Neural cell (in vitro differentiated cells): Measurements from ENCODE around the gene TSNAX.

Experiments
- CTCF ChIP-seq: fragments of 450-650 bp; IDR thresholded peaks from 2 replicates; pipeline ENCODE4 v1.5.1; 2014; ENCODE audit warnings: antibody characterized with exemption, mild to moderate bottlenecking, moderate library complexity; ENCODE audit not compliant: poor library complexity, severe bottlenecking
- RAD21 ChIP-seq: fragments of 450-650 bp; conservative IDR thresholded peaks from 2 replicates; pipeline ENCODE4 v1.6.1; 2014; ENCODE audit warnings: antibody characterized with exemption, mild to moderate bottlenecking, moderate library complexity
- SMC3 ChIP-seq: fragments of 450-650 bp; conservative IDR thresholded peaks from 2 replicates; pipeline ENCODE4 v1.6.1; 2014; ENCODE audit warnings: antibody characterized with exemption, mild to moderate bottlenecking, moderate library complexity; ENCODE audit not compliant: poor library complexity

DNA sequence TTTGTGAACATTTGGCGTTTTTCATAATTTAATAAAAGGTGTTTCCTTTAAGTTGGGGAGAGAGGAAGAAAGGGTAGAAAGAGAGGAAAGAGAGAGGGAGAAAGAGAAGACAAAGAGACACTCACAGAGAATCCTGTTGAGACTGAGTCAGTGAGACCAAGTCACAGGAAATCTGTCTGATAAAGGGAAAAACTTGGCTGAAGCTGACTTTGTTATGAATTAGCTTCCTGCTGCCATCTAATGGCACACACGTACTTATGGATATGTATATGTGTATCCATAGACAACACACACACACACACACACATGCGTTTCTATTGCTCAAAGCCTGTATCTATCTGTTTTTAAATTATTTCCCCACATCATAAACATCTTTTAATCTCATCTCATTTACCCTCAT is 55.6 kb downstream of the TSNAX start:
- peak; percentile 46 for TF ChIP-seq CTCF
- TF ChIP-seq SMC3, result peak; percentile 49
- TF ChIP-seq RAD21, result peak; percentile 38
